ENCODE measurements around the gene SCYGR3. TPM values are rescaled to one million over a fixed set of nuclear protein-coding genes. Genes with fewer than 3 reads are reported as not detected.
A peak's percentile ranks its signal among the peaks of the same experiment; 100 is the strongest.
"Not testable (repeated sequence)": the region's sequence is repeated elsewhere in the genome, so short reads cannot be mapped to it uniquely, and the experiment has no call there.

The SCYGR3 gene
- total and polyA plus RNA-seq, 4 donors: not detected

- no peaks in the 10 kb centered on the region for H3K27me3 ChIP-seq (ENCODE audit: control insufficient read depth in 3 of 3, insufficient read depth in 3 of 3, low read length in 2 of 3)
- 67 to 70% methylated on average over 3 of the region's 3 CpGs for WGBS, 2 donors
- H3K27ac ChIP-seq (ENCODE audit: low read depth in 1 of 2, low read length in 1 of 2): no peak overlapping the region
- H3K4me3 ChIP-seq: no peak overlapping the region
- no peaks in the 10 kb centered on the region for H3K36me3 ChIP-seq (ENCODE audit: control insufficient read depth in 4 of 4, insufficient read depth in 4 of 4, low read length in 4 of 4)
- no peak for DNase-seq
- no peak for TF ChIP-seq CTCF (IDR thresholded peaks at IDR 0.05; ENCODE audit: control extremely low read depth, extremely low read depth)
- ATAC-seq (ENCODE audit: insufficient read depth, low FRiP score): no peak
- no peaks in the 10 kb centered on the region for H3K9me3 ChIP-seq (ENCODE audit: control insufficient read depth in 4 of 4, insufficient read depth in 3 of 4, low read length in 3 of 4)
- no peaks in the 10 kb centered on the region for H3K4me1 ChIP-seq (ENCODE audit: control insufficient read depth in 5 of 5, insufficient read depth in 5 of 5, low read length in 5 of 5)
- H3K9ac ChIP-seq (ENCODE audit: insufficient read depth in 1 of 2, low read length in 2 of 2): no peak overlapping the region
Measured at GRCh38 chr2:227602358-227602757, 12.3 kb downstream of the SCYGR3 start.

GRCh38 chr2:227598835-227599503, 15.7 kb downstream of the SCYGR3 start, which contains the start of gene SCYGR2:
Gene SCYGR2, plus strand, starts transcription at chr2:227598893. Its CDS starts 0 bp downstream, at chr2:227598893.
- not testable (repeated sequence) for H3K4me3 ChIP-seq; H3K9me3 ChIP-seq (ENCODE audit: control insufficient read depth in 4 of 4, insufficient read depth in 3 of 4, low read length in 3 of 4); H3K4me1 ChIP-seq (ENCODE audit: control insufficient read depth in 5 of 5, insufficient read depth in 5 of 5, low read length in 5 of 5); H3K36me3 ChIP-seq (ENCODE audit: control insufficient read depth in 4 of 4, insufficient read depth in 4 of 4, low read length in 4 of 4); H3K9ac ChIP-seq (ENCODE audit: insufficient read depth in 1 of 2, low read length in 2 of 2); ATAC-seq (ENCODE audit: insufficient read depth, low FRiP score); H3K27me3 ChIP-seq (ENCODE audit: control insufficient read depth in 3 of 3, insufficient read depth in 3 of 3, low read length in 2 of 3); H3K27ac ChIP-seq (ENCODE audit: low read depth in 1 of 2, low read length in 1 of 2); DNase-seq
- WGBS, 2 donors: 88 to 92% methylated on average over 14 to 16 of the region's 16 CpGs

GRCh38 chr2:227597998-227598397, 16.6 kb downstream of the SCYGR3 start:
- no peak overlapping the region for H3K27ac ChIP-seq (ENCODE audit: low read depth in 1 of 2, low read length in 1 of 2)
- no peaks in the 10 kb centered on the region for H3K27me3 ChIP-seq (ENCODE audit: control insufficient read depth in 3 of 3, insufficient read depth in 3 of 3, low read length in 2 of 3)
- TF ChIP-seq CTCF (IDR thresholded peaks at IDR 0.05; ENCODE audit: control extremely low read depth, extremely low read depth): no peak
- ATAC-seq (ENCODE audit: insufficient read depth, low FRiP score) (no peak), DNase-seq (no peak)
- H3K4me1 ChIP-seq (ENCODE audit: control insufficient read depth in 5 of 5, insufficient read depth in 5 of 5, low read length in 5 of 5): no peaks in the 10 kb centered on the region
- no peak overlapping the region for H3K4me3 ChIP-seq
- H3K9ac ChIP-seq (ENCODE audit: insufficient read depth in 1 of 2, low read length in 2 of 2): no peak overlapping the region
- no peaks in the 10 kb centered on the region for H3K9me3 ChIP-seq (ENCODE audit: control insufficient read depth in 4 of 4, insufficient read depth in 3 of 4, low read length in 3 of 4)
- H3K36me3 ChIP-seq (ENCODE audit: control insufficient read depth in 4 of 4, insufficient read depth in 4 of 4, low read length in 4 of 4): no peaks in the 10 kb centered on the region
- 74 to 83% methylated on average over 4 of the region's 4 CpGs for WGBS, 2 donors

GRCh38 chr2:227597036-227597435, 17.6 kb downstream of the SCYGR3 start:
- no peaks in the 10 kb centered on the region for H3K36me3 ChIP-seq (ENCODE audit: control insufficient read depth in 4 of 4, insufficient read depth in 4 of 4, low read length in 4 of 4)
- no peak overlapping the region for H3K27ac ChIP-seq (ENCODE audit: low read depth in 1 of 2, low read length in 1 of 2)
- H3K27me3 ChIP-seq (ENCODE audit: control insufficient read depth in 3 of 3, insufficient read depth in 3 of 3, low read length in 2 of 3): no peaks in the 10 kb centered on the region
- H3K4me3 ChIP-seq: no peak overlapping the region
- ATAC-seq (ENCODE audit: insufficient read depth, low FRiP score) (no peak), DNase-seq (peak in 1 of 3 donors; percentile 17)
- TF ChIP-seq CTCF (IDR thresholded peaks at IDR 0.05; ENCODE audit: control extremely low read depth, extremely low read depth): no peak
- no peaks in the 10 kb centered on the region for H3K9me3 ChIP-seq (ENCODE audit: control insufficient read depth in 4 of 4, insufficient read depth in 3 of 4, low read length in 3 of 4)
- H3K9ac ChIP-seq (ENCODE audit: insufficient read depth in 1 of 2, low read length in 2 of 2): no peak overlapping the region
- H3K4me1 ChIP-seq (ENCODE audit: control insufficient read depth in 5 of 5, insufficient read depth in 5 of 5, low read length in 5 of 5): no peaks in the 10 kb centered on the region
